GM12873 (cell line): Measurements from ENCODE around the gene FXYD7.

Experiments used
- TF ChIP-seq, protein P1 (sequence below): IDR thresholded peaks from 2 replicates; pipeline ENCODE4 v1.5.1; 2012; ENCODE audit warnings: low read depth, mild to moderate bottlenecking, moderate library complexity, low read length, control low read depth; ENCODE audit not compliant: insufficient read depth; ENCODE audit errors: missing control alignments

FXYD7 gene

GRCh38 chr19:35167251-35168119 is 24.4 kb downstream of the FXYD7 start:
- TF ChIP-seq, protein P1, sequence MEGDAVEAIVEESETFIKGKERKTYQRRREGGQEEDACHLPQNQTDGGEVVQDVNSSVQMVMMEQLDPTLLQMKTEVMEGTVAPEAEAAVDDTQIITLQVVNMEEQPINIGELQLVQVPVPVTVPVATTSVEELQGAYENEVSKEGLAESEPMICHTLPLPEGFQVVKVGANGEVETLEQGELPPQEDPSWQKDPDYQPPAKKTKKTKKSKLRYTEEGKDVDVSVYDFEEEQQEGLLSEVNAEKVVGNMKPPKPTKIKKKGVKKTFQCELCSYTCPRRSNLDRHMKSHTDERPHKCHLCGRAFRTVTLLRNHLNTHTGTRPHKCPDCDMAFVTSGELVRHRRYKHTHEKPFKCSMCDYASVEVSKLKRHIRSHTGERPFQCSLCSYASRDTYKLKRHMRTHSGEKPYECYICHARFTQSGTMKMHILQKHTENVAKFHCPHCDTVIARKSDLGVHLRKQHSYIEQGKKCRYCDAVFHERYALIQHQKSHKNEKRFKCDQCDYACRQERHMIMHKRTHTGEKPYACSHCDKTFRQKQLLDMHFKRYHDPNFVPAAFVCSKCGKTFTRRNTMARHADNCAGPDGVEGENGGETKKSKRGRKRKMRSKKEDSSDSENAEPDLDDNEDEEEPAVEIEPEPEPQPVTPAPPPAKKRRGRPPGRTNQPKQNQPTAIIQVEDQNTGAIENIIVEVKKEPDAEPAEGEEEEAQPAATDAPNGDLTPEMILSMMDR = no peak

- TF ChIP-seq, protein P1 = no peak
These were observed 25.1 kb downstream of the FXYD7 start for GRCh38 chr19:35168196-35168595.

GRCh38 chr19:35169221-35169995 is 26.4 kb downstream of the FXYD7 start:
- TF ChIP-seq, protein P1 = no peak

- TF ChIP-seq, protein P1 = no peak
These were observed 27.5 kb downstream of the FXYD7 start for GRCh38 chr19:35170359-35171061.

- TF ChIP-seq, protein P1 = no peak
These were observed 28.7 kb downstream of the FXYD7 start for GRCh38 chr19:35171730-35172129.

- TF ChIP-seq, protein P1 = no peak
These were observed 31.2 kb downstream of the FXYD7 start for GRCh38 chr19:35174226-35174625.

- TF ChIP-seq, protein P1 = no peak
These were observed 33.1 kb downstream of the FXYD7 start for GRCh38 chr19:35176181-35176570.
